GM21526 (cell line): ENCODE measurements around the gene CCDC93.

Source experiments
- ATAC-seq: cut with Tn5 transposase; IDR thresholded peaks from one replicate; pipeline ENCODE4 v1.9.1; 2021; ENCODE audit warnings: moderate library complexity; ENCODE audit not compliant: unreplicated experiment, low FRiP score

CCDC93 gene

DNA sequence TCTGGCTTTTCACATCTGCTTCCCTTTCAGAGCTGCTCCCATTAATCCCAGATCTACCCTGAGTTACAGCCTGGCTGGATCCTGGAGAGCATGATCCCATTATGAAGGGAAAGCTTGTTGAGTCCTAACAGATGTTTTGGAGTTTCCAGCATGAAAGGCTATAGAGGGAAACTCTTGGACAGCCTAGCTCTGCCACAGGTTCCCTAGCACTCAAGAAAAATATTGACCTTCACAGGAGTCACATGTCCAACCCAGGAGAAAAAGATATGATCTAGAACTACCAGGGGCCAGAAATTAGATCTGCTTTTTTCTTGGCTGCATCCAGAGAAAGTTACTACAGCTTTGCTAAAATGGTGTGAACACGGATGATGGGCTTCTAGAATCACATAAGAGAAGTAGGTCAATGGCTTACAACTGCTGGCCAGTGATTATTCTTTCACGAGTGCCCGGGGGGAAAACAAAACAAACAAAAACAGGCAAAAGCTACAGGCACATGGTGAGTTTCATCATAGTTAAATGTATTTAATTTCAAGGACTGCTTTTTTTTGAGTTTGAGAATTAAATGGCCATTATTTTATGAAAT, 15.9 kb downstream of the CCDC93 start:
- ATAC-seq = no peak

DNA sequence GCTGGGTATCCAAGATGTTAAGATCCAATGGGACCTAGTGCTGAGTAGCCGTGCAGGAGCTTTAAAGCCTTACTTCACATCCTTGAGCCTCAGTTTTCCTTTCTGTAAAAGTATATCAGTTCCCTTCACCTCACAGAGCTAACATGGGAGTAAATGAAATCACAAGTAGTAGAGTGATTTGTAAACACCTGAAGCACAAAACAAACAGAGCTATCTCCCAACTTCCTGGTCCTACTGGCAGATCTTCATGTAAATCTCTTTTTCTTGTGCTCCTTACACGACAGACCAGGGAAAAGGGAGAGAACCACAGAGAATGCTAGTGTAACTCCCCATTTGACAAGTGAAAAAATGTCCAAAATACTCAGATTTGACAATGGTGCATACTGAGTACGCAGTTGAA, 17.3 kb downstream of the CCDC93 start:
- ATAC-seq = no peak

DNA sequence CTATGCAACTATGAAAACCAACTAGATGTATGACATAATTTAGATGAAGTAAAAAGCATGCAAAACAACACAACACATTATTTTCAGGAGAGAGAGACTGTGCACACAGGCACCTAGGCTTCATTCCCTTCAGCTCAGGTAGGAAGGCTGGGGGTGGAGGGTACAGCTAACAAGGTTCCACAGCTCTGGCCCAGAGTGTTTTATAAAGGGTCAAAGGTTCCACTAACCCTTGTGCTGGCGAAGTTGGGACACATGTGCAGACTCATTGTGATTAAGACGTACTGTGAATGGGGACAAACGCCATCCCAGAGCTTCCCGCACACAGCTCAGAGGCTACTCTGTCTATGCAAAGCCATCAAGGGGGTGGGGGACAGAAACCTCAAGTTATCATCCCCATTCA, 19.1 kb downstream of the CCDC93 start:
- no peak for ATAC-seq

DNA sequence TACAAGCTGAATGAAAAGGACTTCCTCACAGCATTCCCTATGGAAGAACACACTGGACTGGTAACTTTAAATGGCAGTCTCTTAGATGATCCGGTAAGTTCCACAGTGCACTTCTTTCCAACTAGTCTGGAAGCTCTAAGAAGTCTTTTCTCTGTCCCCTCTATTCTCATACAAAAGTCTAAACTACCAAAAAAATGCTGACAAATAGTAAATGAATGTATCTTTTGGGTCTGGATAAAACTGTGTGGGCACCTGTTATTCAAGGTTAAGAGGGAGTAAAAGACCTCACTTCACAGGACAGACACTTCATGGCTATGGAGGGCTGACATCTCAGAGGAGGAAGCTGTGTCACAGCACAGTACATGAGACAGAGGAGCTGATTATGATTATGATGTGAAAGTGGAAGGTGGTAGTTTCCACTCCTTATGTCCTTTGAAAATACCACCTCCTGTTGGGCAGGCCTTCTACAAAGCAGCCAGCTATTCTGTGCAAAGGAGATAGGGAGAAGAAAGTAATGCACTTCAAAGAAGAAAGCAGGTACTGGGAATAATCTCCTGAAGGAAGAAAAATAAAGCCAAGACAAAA, 23.9 kb downstream of the CCDC93 start:
- no peak for ATAC-seq

DNA sequence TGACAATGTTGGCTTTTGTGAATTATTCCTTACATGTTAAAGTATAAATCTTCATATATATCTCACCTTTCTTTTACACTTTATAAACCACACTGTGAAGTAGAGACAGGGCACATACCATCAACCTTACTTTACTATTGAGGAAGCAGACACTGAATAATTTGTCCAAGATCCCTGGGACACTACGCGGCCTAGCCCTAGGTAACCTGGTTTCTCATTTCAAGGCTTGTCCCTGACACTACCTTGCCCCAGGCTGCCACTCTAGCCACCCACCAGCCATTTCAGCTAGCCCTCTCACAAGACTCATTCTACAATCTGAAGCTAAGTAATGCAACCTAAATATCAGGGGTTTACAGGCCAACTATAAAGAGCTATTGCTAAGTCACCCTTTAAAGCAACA, 26.7 kb downstream of the CCDC93 start:
- no peak for ATAC-seq

GRCh38 chr2:117985092-117985491, 28.8 kb downstream of the CCDC93 start:
- no peak for ATAC-seq

DNA sequence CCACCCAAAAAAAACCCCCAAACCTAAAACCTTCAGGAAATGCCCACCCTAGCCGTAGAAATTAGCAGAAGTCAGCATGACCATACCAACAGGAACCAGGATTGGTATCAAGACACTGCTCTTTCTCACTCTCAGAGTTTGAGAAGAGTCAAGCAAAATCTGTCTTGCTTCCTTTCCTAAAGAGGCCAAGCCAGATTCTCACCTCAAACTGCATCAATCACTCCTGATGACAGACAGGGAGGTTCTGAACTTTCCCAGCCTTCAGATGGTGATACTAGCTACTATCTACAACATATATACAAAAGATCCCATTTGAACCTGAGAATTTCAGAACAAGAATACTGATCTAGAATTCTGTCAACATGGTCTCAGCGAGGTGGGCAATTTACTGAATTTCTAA, 29.7 kb downstream of the CCDC93 start:
- no peak for ATAC-seq

- ATAC-seq = no peak
These were observed 30.8 kb downstream of the CCDC93 start for GRCh38 chr2:117983040-117983439.

DNA sequence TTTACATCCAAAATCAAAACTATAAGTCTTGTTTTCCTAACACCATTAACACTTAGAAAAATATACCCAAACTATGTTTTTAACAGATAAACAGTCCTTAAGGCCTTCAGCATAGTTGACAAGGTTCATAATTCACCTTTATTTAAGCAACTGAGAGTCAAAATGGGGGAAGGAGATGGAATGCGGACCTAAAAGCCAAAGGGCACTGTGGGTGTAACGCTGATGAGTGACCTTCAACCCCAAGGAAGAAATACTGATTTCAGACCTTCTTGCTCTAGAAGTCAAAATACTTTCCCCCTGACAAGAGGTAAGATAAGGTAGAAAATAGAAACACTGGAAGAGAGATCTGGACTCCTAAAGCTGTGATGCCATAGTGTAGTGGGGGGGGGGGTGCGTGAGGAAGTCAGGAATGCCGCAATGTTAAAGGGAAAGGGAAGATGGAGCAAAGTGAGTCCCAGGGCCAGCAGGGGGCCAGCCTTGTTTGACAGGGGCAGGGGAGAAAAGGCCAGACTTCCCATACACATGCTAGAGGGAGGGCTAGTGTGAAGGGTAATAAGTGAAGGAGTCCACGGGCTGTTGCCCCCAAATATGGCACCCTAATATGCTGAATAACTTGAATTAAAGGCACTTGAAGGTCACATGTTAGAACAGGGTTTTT, 31.4 kb downstream of the CCDC93 start:
- no peak for ATAC-seq

GRCh38 chr2:117981810-117982209, 32.1 kb downstream of the CCDC93 start:
- ATAC-seq = no peak

GRCh38 chr2:117980783-117981676, 32.8 kb downstream of the CCDC93 start:
- no peak for ATAC-seq

DNA sequence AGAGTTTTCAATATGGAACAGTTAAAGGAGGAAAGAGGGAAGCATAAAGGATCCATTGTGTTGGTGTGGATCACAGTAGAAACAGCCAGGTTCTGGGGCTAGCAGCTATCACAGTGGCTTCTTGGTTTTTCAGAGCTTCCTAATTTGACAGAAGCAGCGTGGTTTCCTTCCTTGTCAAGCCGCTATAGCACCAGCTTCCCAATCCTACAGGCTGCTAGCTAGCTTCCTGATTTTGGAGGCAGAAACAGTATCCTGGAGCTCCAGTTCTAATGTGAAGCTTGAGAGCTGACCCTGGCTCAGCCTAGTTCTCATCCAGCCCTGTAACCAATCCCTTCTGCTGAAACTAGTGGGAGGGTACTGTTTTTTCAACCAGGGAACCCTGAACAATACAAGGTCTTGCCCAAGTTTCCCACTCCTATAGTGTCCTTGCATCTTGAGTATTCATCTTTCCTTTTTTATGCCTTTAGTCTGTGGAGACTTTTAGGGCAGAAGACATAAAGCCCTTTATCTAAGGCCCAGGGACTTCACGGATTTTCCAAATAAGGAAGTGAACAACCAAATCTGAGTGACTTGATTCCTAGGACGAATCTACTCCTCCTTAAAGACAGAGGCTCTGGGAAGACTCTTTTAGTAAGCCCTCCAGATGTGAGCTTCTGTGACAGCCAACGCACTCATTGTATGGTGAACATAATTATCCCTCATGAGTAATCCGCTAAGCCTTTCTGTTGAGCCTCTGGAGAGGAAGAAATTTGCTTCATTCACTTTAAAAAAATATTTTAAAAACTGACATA, 33.8 kb downstream of the CCDC93 start:
- no peak for ATAC-seq

DNA sequence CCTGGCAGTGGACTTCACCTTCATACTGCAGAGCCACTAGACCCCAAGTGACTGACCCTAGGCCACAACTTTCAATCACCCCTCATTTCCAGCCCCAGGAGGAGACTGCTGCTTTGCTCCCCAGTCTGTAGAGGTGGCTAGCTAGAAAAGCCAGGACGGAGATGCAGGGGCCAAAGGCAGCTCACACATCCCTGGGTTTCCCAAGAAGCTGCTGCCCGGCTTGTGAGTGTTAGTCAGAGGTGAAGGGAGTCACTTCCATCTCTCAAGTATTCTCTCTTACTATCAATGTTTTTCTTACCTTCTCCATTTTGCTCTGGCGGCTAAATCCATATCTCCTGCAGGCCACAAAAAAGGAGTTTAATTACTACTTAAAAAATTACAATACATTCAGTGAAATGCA, 36.2 kb downstream of the CCDC93 start:
- ATAC-seq = no peak

DNA sequence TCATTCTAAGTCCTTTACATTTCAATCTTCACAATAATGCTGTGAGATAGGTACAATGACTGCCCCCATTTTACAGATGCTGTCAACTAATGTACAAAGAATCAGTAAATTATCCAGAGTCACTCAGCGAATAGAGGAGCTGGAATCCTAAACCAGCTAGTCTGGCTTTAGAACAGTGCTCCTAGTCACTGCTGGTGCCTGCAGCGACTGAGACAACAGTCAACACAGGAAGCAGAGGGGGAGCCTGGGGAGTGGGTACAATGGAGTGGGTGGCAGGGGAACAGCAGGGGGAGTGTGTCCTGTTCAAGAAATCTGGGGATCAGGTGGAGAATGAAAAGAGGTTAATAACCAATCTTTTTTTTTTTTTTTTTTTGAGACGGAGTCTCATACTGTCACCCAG, 37.3 kb downstream of the CCDC93 start:
- no peak for ATAC-seq

DNA sequence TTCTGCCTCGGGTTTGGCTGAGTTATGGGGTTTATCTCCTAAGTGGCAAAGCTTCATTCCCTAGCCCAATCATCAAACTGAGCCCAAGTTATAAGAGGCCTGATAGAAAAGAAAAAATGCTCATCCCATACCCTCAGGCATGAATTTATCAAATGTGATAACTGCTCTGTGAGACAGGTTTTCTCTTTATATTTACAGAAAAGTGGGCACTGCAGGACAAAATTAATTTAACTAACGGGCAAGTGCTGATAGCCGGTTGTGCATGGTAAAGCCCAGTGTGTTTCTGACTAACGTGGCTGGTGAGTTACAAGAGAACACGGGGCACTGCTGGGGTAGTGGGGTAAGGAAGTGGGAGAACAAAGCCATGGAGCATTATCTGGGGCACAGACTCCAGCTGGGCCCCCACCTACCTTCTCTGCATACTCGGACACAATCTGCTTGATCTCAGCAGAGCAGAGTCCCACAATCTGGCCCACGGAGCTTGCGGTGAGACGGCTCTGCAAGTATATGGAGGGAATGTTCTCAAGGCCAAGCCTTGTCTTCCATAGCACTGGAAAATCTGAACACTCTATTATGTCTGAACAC, 40.3 kb downstream of the CCDC93 start:
- ATAC-seq = no peak

DNA sequence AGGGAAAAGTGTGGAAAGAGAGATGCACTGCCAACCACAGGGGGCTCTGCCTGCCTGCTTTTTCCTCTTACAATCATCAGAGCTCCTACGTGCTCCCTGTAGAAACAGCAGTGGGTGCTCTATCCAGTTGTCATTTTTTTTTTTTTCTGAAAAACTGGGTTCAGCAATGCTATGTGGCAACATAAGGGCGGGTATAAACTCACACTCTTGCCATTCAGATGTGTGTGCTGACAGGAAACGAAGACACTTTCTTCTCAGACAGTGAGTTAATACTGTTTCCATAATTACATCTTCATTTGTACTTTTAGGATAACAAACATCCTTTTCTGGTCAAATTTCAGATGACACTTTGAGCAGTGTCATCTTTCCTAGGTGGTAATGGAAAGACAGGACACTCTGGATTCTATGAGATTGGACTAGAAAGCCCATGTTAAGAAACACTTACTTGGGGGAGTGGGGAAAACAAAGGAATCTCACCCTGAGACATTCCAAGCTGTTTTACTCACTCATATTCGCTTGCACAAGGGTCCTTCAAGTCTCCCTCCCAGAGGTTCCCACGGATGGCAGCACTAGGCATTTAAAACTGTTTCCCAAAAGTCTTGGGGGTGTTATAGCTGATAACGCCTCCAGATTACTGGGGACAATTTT, 41.3 kb downstream of the CCDC93 start:
- no peak for ATAC-seq

DNA sequence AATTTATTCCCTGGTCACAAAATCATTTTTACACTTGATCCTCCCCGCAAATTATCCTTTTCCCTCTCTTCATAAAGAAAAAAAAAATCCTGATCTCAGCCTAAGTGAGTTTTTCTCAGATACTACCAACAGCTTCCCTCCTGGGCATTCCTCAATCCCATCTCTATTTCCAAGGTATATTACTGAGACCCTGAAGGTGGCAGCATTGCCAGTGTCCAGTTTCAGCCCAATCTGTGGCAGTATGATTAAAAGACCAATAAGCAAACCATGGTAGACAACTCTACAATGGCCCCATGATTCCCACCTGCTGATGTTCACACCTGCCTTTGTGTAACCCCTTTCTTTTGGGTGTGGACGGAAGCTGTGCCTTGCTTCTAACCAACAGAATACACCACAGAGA, 45.1 kb downstream of the CCDC93 start:
- no peak for ATAC-seq

GRCh38 chr2:117967977-117968718, 45.7 kb downstream of the CCDC93 start:
- ATAC-seq = no peak

DNA sequence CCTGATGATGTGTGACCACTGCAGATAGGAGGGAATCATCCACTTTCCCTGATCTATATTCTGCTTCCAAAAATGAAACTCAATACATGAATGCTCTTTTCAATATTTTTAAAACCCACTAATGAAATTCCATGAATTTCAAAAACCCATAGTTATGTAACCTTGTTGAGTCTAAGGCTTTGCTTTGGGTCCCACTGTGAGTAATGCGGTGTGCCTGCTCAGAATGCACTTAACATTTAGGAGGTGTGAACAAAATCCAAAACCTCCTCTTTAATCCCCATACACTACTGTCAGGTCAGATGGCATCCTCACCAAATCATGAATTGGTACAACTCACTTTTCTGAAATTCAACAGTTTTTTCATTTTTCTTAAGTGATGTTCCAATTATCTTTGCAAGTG, 50.4 kb downstream of the CCDC93 start:
- no peak for ATAC-seq
